Adrenal gland (tissue), 5 donors: ENCODE data around the gene S1PR4.

Experiments used
- CTCF ChIP-seq, 6 experiments: fragments of 450-650 bp in 4 of 6; fragments of 200-600 bp in 2 of 6; sonication (generic) in 1 of 6; IDR thresholded peaks; 1 replicate in 5 of 6; 2 replicates in 1 of 6; pipeline versions ENCODE4 v1.5.1 to v1.8.0; 2016 to 2021; ENCODE audit warnings: antibody characterized with exemption in 6 of 6, mild to moderate bottlenecking in 2 of 6, moderate library complexity in 1 of 6
- POLR2A ChIP-seq, 2 donors: fragments of 450-650 bp; IDR thresholded peaks; one replicate each; pipeline ENCODE4 v1.6.1; 2017; ENCODE audit warnings: antibody characterized with exemption in 2 of 2, mild to moderate bottlenecking in 2 of 2, moderate library complexity in 1 of 2
- donor health status: DM: no; HTN: no; CAD: no.

- TF ChIP-seq CTCF (IDR thresholded peaks at IDR 0.05) (no peak), POLR2A (IDR thresholded peaks at IDR 0.05) (no peak)
Observed at GRCh38 chr19:3192684-3193083, 14.1 kb downstream of the S1PR4 start.
